Posterior vena cava (tissue), 2 donors: ENCODE data around the gene MRPL53. TPM values are rescaled to one million over a fixed set of nuclear protein-coding genes. Genes with fewer than 3 reads are reported as not detected.

Experiments
- DNase-seq: peaks from one replicate; pipeline ENCODE4 v3.0.0-alpha.2; 2020; ENCODE audit warnings: low spot score
- intact Hi-C, 2 donors: fragments of 100-400 bp; cut with DNase I; formaldehyde crosslinking; loops; one replicate each; pipeline versions ENCODE4 v1.14.1 to v1.14.2; 2022 to 2023
- total RNA-seq, 2 donors: library from RNA; stranded (reverse); fragmentation: NEBNext Ultra II Directional; extraction: Animal tissue kit (Norgen Biotek cat#: 25700); gene quantifications; one replicate each; pipeline ENCODE4 v1.2.1, GENCODE V29; 2021
- donor health status: DM: yes; HTN: yes; CAD: no.
- donor health status: DM: yes; HTN: yes; CAD: no.

The MRPL53 gene
- total RNA-seq, 2 donors from 2014 or later: 47.1 to 53.2 TPM

- DNase-seq: peak; percentile 89
- intact Hi-C loops: no loop called here
Observed at GRCh38 chr2:74439803-74440377, 32.6 kb downstream of the MRPL53 start.

GRCh38 chr2:74439373-74439772, 33.1 kb downstream of the MRPL53 start:
- no peak for DNase-seq
- intact Hi-C loops: no loop called here

- DNase-seq: no peak
- intact Hi-C loops: no loop called here
Observed at GRCh38 chr2:74438248-74438647, 34.2 kb downstream of the MRPL53 start.

GRCh38 chr2:74436848-74437695, 35.4 kb downstream of the MRPL53 start:
- intact Hi-C loops: no loop called here
- DNase-seq: no peak

- DNase-seq: no peak
- intact Hi-C loops: no loop called here
Observed at GRCh38 chr2:74436111-74436805, 36.2 kb downstream of the MRPL53 start.

GRCh38 chr2:74430502-74430901, 42.0 kb downstream of the MRPL53 start:
- intact Hi-C loops: no loop called here
- no peak for DNase-seq

- no peak for DNase-seq
- intact Hi-C loops: loop anchor here in 1 of 2 donors (1.0 kb wide), 1 partner anchor 21 kb away; no protein-coding TSS in a partner anchor
Observed at GRCh38 chr2:74429487-74430451, 42.7 kb downstream of the MRPL53 start.

- intact Hi-C loops: loop anchor here in 1 of 2 donors (1.0 kb wide), 1 partner anchor 22 kb away; no protein-coding TSS in a partner anchor
Observed at GRCh38 chr2:74428675-74429074, 43.8 kb downstream of the MRPL53 start.

GRCh38 chr2:74427551-74427950, 44.9 kb downstream of the MRPL53 start:
- intact Hi-C loops: no loop called here
- no peak for DNase-seq

More at GRCh38 chr2:74428675-74429074, 43.8 kb downstream of the MRPL53 start:
- no peak for DNase-seq

- no peak for DNase-seq
- intact Hi-C loops: no loop called here
Observed at GRCh38 chr2:74426181-74426758, 46.2 kb downstream of the MRPL53 start.

GRCh38 chr2:74425523-74425922, 47.0 kb downstream of the MRPL53 start:
- DNase-seq: no peak

GRCh38 chr2:74424995-74425406, 47.5 kb downstream of the MRPL53 start:
- intact Hi-C loops: no loop called here
- no peak for DNase-seq

More at GRCh38 chr2:74425523-74425922, 47.0 kb downstream of the MRPL53 start:
- intact Hi-C loops: no loop called here

- DNase-seq: no peak
- intact Hi-C loops: no loop called here
Observed at GRCh38 chr2:74424139-74424992, 48.1 kb downstream of the MRPL53 start.

GRCh38 chr2:74423231-74424095, 49.0 kb downstream of the MRPL53 start:
- intact Hi-C loops: no loop called here
- DNase-seq: no peak
